ENCODE results near the gene GLIS1. TPM values are rescaled to one million over a fixed set of nuclear protein-coding genes. Genes with fewer than 3 reads are reported as not detected.

Gene GLIS1
- polyA plus RNA-seq, 3 donors from 2014 or later, result not detected

GRCh38 chr1:53540604-53541262, 198.2 kb downstream of the GLIS1 start:
- no peak overlapping the region for H3K27ac Mint-ChIP-seq

GRCh38 chr1:53539711-53540603, 199.0 kb downstream of the GLIS1 start:
- Mint-ChIP-seq H3K27me3 (ENCODE audit: low read depth in 3 of 3) (peaks cover 0 to 3% (median 2%) of the 10 kb centered on the region in 3 donors), H3K4me3 (no peak overlapping the region), H3K4me1 (no peaks in the 10 kb centered on the region), H3K9me3 (no peaks in the 10 kb centered on the region), H3K27ac (no peak overlapping the region), H3K36me3 (no peaks in the 10 kb centered on the region)
- DNase-seq, result no peak

More at GRCh38 chr1:53540604-53541262, 198.2 kb downstream of the GLIS1 start:
- Mint-ChIP-seq H3K9me3 (no peaks in the 10 kb centered on the region), H3K36me3 (no peaks in the 10 kb centered on the region), H3K27me3 (ENCODE audit: low read depth in 3 of 3) (peaks cover 0 to 3% (median 2%) of the 10 kb centered on the region in 3 donors), H3K4me3 (no peak overlapping the region), H3K4me1 (no peaks in the 10 kb centered on the region)
- DNase-seq, result no peak

- H3K27me3 Mint-ChIP-seq (ENCODE audit: low read depth in 3 of 3), result peaks cover 0 to 3% (median 2%) of the 10 kb centered on the region in 3 donors
- no peaks in the 10 kb centered on the region for H3K4me1 Mint-ChIP-seq
- no peaks in the 10 kb centered on the region for H3K9me3 Mint-ChIP-seq
- H3K36me3 Mint-ChIP-seq, result no peaks in the 10 kb centered on the region
- no peak overlapping the region for H3K4me3 Mint-ChIP-seq
- DNase-seq, result no peak
- H3K27ac Mint-ChIP-seq, result no peak overlapping the region
These were observed 199.7 kb downstream of the GLIS1 start for GRCh38 chr1:53539226-53539625.

GRCh38 chr1:53536606-53537005, 202.4 kb downstream of the GLIS1 start:
- H3K4me3 Mint-ChIP-seq, result no peak overlapping the region
- peaks cover 2 to 5% (median 3%) of the 10 kb centered on the region in 3 donors for H3K27me3 Mint-ChIP-seq (ENCODE audit: low read depth in 3 of 3)
- H3K9me3 Mint-ChIP-seq, result no peaks in the 10 kb centered on the region
- no peak overlapping the region for H3K27ac Mint-ChIP-seq
- no peak for DNase-seq
- no peaks in the 10 kb centered on the region for H3K36me3 Mint-ChIP-seq
- H3K4me1 Mint-ChIP-seq, result no peaks in the 10 kb centered on the region

GRCh38 chr1:53535846-53536245, 203.1 kb downstream of the GLIS1 start:
- Mint-ChIP-seq H3K4me3 (no peak overlapping the region), H3K9me3 (no peaks in the 10 kb centered on the region), H3K36me3 (no peaks in the 10 kb centered on the region), H3K4me1 (no peaks in the 10 kb centered on the region), H3K27ac (no peak overlapping the region), H3K27me3 (ENCODE audit: low read depth in 3 of 3) (peaks cover 2 to 3% (median 3%) of the 10 kb centered on the region in 3 donors)
- DNase-seq, result no peak

- no peaks in the 10 kb centered on the region for H3K36me3 Mint-ChIP-seq
- H3K4me3 Mint-ChIP-seq, result no peak overlapping the region
- H3K27me3 Mint-ChIP-seq (ENCODE audit: low read depth in 3 of 3), result peaks cover 2 to 3% (median 3%) of the 10 kb centered on the region in 3 donors
- no peaks in the 10 kb centered on the region for H3K4me1 Mint-ChIP-seq
- H3K9me3 Mint-ChIP-seq, result no peaks in the 10 kb centered on the region
- no peak overlapping the region for H3K27ac Mint-ChIP-seq
- DNase-seq, result no peak
These were observed 203.7 kb downstream of the GLIS1 start for GRCh38 chr1:53535226-53535625.

GRCh38 chr1:53532912-53533311, 206.1 kb downstream of the GLIS1 start:
- H3K27ac Mint-ChIP-seq, result peak overlapping the region in 1 of 6 donors; percentile 27
- no peaks in the 10 kb centered on the region for H3K36me3 Mint-ChIP-seq
- peaks cover 2 to 3% (median 3%) of the 10 kb centered on the region in 3 donors for H3K27me3 Mint-ChIP-seq (ENCODE audit: low read depth in 3 of 3)
- H3K9me3 Mint-ChIP-seq, result no peaks in the 10 kb centered on the region
- DNase-seq, result no peak
- H3K4me3 Mint-ChIP-seq, result no peak overlapping the region
- no peaks in the 10 kb centered on the region for H3K4me1 Mint-ChIP-seq

GRCh38 chr1:53532377-53532776, 206.6 kb downstream of the GLIS1 start:
- Mint-ChIP-seq H3K27ac (no peak overlapping the region), H3K4me1 (no peaks in the 10 kb centered on the region), H3K27me3 (ENCODE audit: low read depth in 3 of 3) (peaks cover 2 to 3% (median 3%) of the 10 kb centered on the region in 3 donors), H3K36me3 (no peaks in the 10 kb centered on the region), H3K4me3 (no peak overlapping the region), H3K9me3 (no peaks in the 10 kb centered on the region)
- no peak for DNase-seq

GRCh38 chr1:53530550-53530949, 208.4 kb downstream of the GLIS1 start:
- Mint-ChIP-seq H3K4me3 (no peak overlapping the region), H3K9me3 (no peaks in the 10 kb centered on the region), H3K27me3 (ENCODE audit: low read depth in 3 of 3) (peaks cover under 1 to 5% (median 3%) of the 10 kb centered on the region in 3 donors), H3K36me3 (no peaks in the 10 kb centered on the region), H3K27ac (no peak overlapping the region), H3K4me1 (no peaks in the 10 kb centered on the region)
- no peak for DNase-seq

GRCh38 chr1:53529555-53529954, 209.4 kb downstream of the GLIS1 start:
- DNase-seq, result no peak
- H3K27me3 Mint-ChIP-seq (ENCODE audit: low read depth in 3 of 3), result peaks cover 2 to 5% (median 3%) of the 10 kb centered on the region in 3 donors
- H3K4me1 Mint-ChIP-seq, result no peaks in the 10 kb centered on the region
- no peaks in the 10 kb centered on the region for H3K36me3 Mint-ChIP-seq
- no peak overlapping the region for H3K27ac Mint-ChIP-seq
- no peaks in the 10 kb centered on the region for H3K9me3 Mint-ChIP-seq
- no peak overlapping the region for H3K4me3 Mint-ChIP-seq

- H3K4me3 Mint-ChIP-seq, result no peak overlapping the region
- peaks cover 2 to 8% (median 5%) of the 10 kb centered on the region in 3 donors for H3K27me3 Mint-ChIP-seq (ENCODE audit: low read depth in 3 of 3)
- H3K36me3 Mint-ChIP-seq, result no peaks in the 10 kb centered on the region
- H3K4me1 Mint-ChIP-seq, result no peaks in the 10 kb centered on the region
- H3K9me3 Mint-ChIP-seq, result no peaks in the 10 kb centered on the region
- DNase-seq, result no peak
- no peak overlapping the region for H3K27ac Mint-ChIP-seq
These were observed 211.6 kb downstream of the GLIS1 start for GRCh38 chr1:53527368-53527767.

- no peak for DNase-seq
- Mint-ChIP-seq H3K4me3 (no peak overlapping the region), H3K27ac (no peak overlapping the region), H3K9me3 (no peaks in the 10 kb centered on the region), H3K36me3 (no peaks in the 10 kb centered on the region), H3K4me1 (no peaks in the 10 kb centered on the region), H3K27me3 (ENCODE audit: low read depth in 3 of 3) (peaks cover 2 to 8% (median 2%) of the 10 kb centered on the region in 3 donors)
These were observed 212.4 kb downstream of the GLIS1 start for GRCh38 chr1:53526451-53527101.

GRCh38 chr1:53525595-53525994, 213.4 kb downstream of the GLIS1 start:
- no peaks in the 10 kb centered on the region for H3K9me3 Mint-ChIP-seq
- H3K4me3 Mint-ChIP-seq, result no peak overlapping the region
- peaks cover 2 to 8% (median 2%) of the 10 kb centered on the region in 3 donors for H3K27me3 Mint-ChIP-seq (ENCODE audit: low read depth in 3 of 3)
- H3K4me1 Mint-ChIP-seq, result no peaks in the 10 kb centered on the region
- H3K27ac Mint-ChIP-seq, result no peak overlapping the region
- DNase-seq, result no peak
- H3K36me3 Mint-ChIP-seq, result no peaks in the 10 kb centered on the region
